Osteoblast (primary cell): ENCODE results near the gene POLDIP3. TPM values are rescaled to one million over a fixed set of nuclear protein-coding genes. Genes with fewer than 3 reads are reported as not detected.
A peak's percentile ranks its signal among the peaks of the same experiment; 100 is the strongest.
"Not testable (repeated sequence)": the region's sequence is repeated elsewhere in the genome, so short reads cannot be mapped to it uniquely, and the experiment has no call there.

Source experiments
- DNase-seq: peaks from one replicate; pipeline ENCODE4 v3.0.0; 2011; ENCODE audit warnings: low spot score, mixed read lengths; ENCODE audit not compliant: insufficient read length; ENCODE audit errors: missing footprints
- H2AFZ ChIP-seq: 2 replicates; pipeline ENCODE4 v1.6.0; 2011; ENCODE audit warnings: mild to moderate bottlenecking, low read length
- H3K27ac ChIP-seq: 2 replicates; pipeline ENCODE4 v1.5.1; 2011; ENCODE audit warnings: mild to moderate bottlenecking, low read depth, low read length, moderate library complexity
- H3K27me3 ChIP-seq: 2 replicates; pipeline ENCODE4 v1.6.0; 2012; ENCODE audit warnings: mild to moderate bottlenecking, control low read depth, inconsistent platforms, low read length, moderate library complexity; ENCODE audit not compliant: insufficient read depth
- H3K36me3 ChIP-seq: 2 replicates; pipeline ENCODE4 v1.5.1; 2011; ENCODE audit warnings: mild to moderate bottlenecking, low read length, control low read depth, moderate library complexity; ENCODE audit not compliant: insufficient read depth
- H3K4me1 ChIP-seq: 2 replicates; pipeline ENCODE4 v1.5.1; 2011; ENCODE audit warnings: mild to moderate bottlenecking, low read length, control low read depth, moderate library complexity; ENCODE audit not compliant: insufficient read depth
- H3K4me2 ChIP-seq: 2 replicates; pipeline ENCODE4 v1.6.0; 2011; ENCODE audit warnings: mild to moderate bottlenecking, low read length; ENCODE audit not compliant: insufficient read depth
- H3K4me3 ChIP-seq: fragments of 200-600 bp; sonication (generic); 3 replicates; pipeline ENCODE4 v1.5.1; 2012; ENCODE audit warnings: mild to moderate bottlenecking, low read length, inconsistent platforms; ENCODE audit not compliant: insufficient read depth
- H3K79me2 ChIP-seq: 2 replicates; pipeline ENCODE4 v1.6.0; 2012; ENCODE audit warnings: mild to moderate bottlenecking, low read length, control low read depth, inconsistent platforms; ENCODE audit not compliant: insufficient read depth
- H3K9me3 ChIP-seq: 2 replicates; pipeline ENCODE4 v1.5.1; 2011; ENCODE audit warnings: low read depth, low read length, control low read depth
- H4K20me1 ChIP-seq: 2 replicates; pipeline ENCODE4 v1.6.0; 2012; ENCODE audit warnings: mild to moderate bottlenecking, low read length, control low read depth; ENCODE audit not compliant: insufficient read depth
- total RNA-seq: library from RNA; depleted of rRNA; stranded (reverse); fragments of >200 nt; gene quantifications from 2 replicates; pipeline ENCODE4 v1.2.3, GENCODE V29; 2012
- TF ChIP-seq, protein P1 (sequence below): IDR thresholded peaks from 2 replicates; pipeline ENCODE4 v1.5.1; 2011; ENCODE audit warnings: mild to moderate bottlenecking, low read depth, low read length, moderate library complexity; ENCODE audit errors: extremely low read depth

POLDIP3 gene
- total RNA-seq, 1 donor = 22.4 TPM

DNA sequence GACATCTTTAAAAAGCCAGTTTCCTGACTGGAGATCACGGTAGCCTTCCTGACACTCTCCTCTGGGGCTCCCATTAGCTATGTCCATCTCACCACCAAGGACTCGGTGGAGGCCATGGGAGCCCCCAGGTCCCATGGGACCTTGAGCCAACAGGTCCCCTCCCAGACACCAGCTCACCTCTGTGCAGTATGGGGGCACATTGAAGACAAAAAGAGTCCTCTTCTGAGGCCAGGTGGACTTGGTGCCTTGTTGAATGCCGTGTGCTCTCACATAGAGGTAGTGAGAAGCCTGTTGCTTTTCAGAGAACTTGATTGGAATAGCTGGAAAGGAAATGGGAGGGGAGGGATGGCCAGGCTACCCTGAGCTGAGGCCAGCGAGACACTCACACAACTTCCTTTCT lies 34.6 kb downstream of the POLDIP3 start:
- H3K9me3 ChIP-seq, H3K4me2 ChIP-seq, H3K4me1 ChIP-seq, H3K27ac ChIP-seq, H3K27me3 ChIP-seq, H4K20me1 ChIP-seq, H3K4me3 ChIP-seq, DNase-seq, H2AFZ ChIP-seq: not testable (repeated sequence)
- Histone ChIP-seq H3K36me3 (peaks cover 41% of the 10 kb centered on the region), H3K79me2 (peaks cover 12% of the 10 kb centered on the region)

DNA sequence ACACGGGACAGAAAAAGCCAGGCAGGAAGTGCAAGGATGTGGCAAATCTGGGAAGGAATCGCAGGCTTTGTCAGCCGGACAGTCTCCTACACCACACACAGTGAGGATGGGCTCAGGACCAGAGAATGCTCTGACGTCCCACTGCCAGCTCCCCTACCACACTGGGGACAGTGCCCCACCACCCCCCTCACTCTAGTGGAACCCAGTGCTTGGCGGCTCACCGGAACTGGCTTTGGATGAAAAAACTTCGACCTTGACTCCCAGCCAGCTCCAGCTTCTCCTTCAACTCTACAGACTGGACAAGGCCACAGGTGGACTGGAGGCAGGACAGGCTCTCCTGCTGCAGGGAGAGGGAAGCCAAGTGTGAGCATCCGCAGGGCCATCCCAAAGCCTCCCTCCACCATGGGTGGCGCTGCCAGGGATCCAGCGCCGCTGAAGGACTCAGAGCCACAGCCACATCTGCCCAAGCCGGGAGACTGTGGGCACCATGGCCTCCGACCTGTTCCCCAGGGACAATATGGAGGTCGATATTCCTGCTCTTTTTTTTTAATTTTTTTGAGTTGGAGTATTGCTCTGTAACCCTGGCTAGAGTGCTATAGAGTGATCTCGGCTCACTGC lies 37.0 kb downstream of the POLDIP3 start:
- Histone ChIP-seq H3K79me2 (peaks cover 12% of the 10 kb centered on the region), H3K27me3 (no peaks in the 10 kb centered on the region), H4K20me1 (no peaks in the 10 kb centered on the region), H3K27ac (no peak overlapping the region), H3K4me3 (no peak overlapping the region), H3K36me3 (peaks cover 25% of the 10 kb centered on the region), H2AFZ (no peak overlapping the region), H3K9me3 (no peaks in the 10 kb centered on the region), H3K4me2 (no peak overlapping the region), H3K4me1 (peaks cover 7% of the 10 kb centered on the region)
- peak; percentile 34 for DNase-seq
- TF ChIP-seq, protein P1, sequence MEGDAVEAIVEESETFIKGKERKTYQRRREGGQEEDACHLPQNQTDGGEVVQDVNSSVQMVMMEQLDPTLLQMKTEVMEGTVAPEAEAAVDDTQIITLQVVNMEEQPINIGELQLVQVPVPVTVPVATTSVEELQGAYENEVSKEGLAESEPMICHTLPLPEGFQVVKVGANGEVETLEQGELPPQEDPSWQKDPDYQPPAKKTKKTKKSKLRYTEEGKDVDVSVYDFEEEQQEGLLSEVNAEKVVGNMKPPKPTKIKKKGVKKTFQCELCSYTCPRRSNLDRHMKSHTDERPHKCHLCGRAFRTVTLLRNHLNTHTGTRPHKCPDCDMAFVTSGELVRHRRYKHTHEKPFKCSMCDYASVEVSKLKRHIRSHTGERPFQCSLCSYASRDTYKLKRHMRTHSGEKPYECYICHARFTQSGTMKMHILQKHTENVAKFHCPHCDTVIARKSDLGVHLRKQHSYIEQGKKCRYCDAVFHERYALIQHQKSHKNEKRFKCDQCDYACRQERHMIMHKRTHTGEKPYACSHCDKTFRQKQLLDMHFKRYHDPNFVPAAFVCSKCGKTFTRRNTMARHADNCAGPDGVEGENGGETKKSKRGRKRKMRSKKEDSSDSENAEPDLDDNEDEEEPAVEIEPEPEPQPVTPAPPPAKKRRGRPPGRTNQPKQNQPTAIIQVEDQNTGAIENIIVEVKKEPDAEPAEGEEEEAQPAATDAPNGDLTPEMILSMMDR = no peak

DNA sequence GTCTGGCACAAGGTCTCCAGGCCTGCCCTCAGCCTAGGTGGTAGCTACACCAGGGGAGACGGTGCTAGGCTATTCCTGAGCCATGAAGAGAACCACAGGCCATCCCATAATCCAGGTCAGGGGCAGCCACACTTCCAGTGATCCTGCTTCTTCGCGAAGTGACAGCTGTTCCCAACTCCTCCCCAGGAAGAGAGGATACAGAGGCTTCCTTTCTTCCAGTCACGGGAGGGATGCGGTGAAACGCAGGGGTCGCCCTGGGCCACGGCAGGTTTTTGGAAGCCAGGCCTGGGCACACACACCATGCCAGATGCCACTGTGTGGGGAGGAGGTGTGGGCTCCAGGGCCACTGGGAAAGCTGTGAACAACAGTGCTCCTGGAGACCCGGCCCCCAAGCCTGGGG lies 37.5 kb downstream of the POLDIP3 start:
- peaks cover 10% of the 10 kb centered on the region for H3K79me2 ChIP-seq
- DNase-seq, H4K20me1 ChIP-seq, H3K27me3 ChIP-seq, H3K4me3 ChIP-seq, H2AFZ ChIP-seq, H3K27ac ChIP-seq, H3K4me1 ChIP-seq, H3K9me3 ChIP-seq, H3K4me2 ChIP-seq: not testable (repeated sequence)
- H3K36me3 ChIP-seq = peaks cover 26% of the 10 kb centered on the region

DNA sequence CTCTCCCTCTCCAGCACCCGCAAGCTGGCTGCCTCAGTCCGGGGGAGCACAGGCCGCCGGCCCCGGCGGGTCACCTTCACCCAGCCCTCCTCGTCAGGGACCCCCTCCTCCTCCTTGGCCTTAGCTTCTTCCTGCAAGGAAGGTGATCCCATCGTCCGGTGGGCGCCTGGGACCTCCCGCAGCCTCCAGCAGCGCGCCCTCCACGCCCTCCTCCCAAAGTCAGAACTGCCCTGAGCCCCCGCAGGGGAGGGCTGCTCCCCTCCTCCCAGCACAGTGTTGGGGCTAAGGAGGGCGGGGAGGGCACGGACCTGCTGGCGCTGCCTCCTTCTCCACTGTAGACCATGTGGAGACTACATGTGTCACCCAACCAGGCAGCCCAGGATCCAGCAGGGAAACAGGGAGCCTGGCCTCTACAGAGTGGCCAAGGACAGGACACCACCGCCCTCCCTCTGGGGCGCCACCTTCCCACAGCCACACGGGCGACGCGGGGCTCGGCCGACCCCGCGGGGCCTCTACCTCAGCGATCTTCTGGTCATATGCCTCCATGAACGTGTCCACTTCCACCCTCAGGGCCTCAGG lies 38.6 kb downstream of the POLDIP3 start:
- H3K79me2 ChIP-seq, H3K27ac ChIP-seq, H3K27me3 ChIP-seq, H2AFZ ChIP-seq, H3K4me3 ChIP-seq, H3K9me3 ChIP-seq, H3K4me1 ChIP-seq, H4K20me1 ChIP-seq, H3K4me2 ChIP-seq: not testable (repeated sequence)
- peak; percentile 56 for DNase-seq
- peaks cover 26% of the 10 kb centered on the region for H3K36me3 ChIP-seq

DNA sequence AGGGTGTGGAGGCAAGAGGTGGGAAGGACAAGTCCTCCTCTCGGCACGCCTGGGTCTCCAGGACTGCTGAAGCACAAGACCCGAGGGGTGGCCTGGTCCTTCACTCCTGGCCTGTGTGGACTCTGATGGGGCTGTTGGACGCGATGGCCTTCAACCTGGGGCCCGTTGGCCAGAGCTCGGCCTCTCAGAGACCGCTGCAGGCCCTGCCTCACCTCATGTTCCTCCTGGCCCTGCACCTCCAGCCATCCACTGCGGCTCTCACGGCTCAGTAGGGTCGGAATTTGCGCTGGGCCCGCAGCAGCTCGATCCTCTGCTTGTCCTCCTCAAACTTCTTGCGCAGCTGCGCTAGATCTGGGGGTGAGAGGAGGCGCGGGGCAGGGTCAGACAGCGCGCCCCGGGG lies 40.2 kb downstream of the POLDIP3 start:
- not testable (repeated sequence) for DNase-seq, H3K27me3 ChIP-seq, H3K4me1 ChIP-seq, H3K9me3 ChIP-seq, H2AFZ ChIP-seq, H4K20me1 ChIP-seq, H3K27ac ChIP-seq, H3K79me2 ChIP-seq, H3K4me3 ChIP-seq, H3K4me2 ChIP-seq
- H3K36me3 ChIP-seq = peaks cover 20% of the 10 kb centered on the region

DNA sequence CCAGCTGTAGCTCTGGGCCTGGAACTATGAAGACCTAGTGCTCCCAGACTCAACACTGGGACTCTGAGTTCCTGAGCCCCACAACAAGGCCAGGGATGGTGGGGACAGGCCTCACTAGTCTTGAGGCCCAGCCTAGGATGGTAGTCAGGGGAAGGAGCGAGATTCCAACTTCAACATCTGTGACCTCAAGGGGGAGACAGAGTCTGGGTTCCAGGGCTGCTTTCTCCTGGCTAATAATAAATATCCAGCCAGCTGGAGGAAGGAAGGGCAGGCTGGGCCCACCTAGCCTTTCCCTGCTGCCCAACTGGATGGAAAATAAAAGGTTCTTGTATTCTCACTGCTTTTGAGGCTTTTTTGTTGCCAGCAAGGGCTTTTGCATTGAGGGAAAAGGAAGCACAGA lies 40.6 kb downstream of the POLDIP3 start:
- not testable (repeated sequence) for H3K27me3 ChIP-seq, H3K4me2 ChIP-seq, H3K9me3 ChIP-seq, H3K27ac ChIP-seq, H3K4me1 ChIP-seq, H3K4me3 ChIP-seq, H2AFZ ChIP-seq, H3K79me2 ChIP-seq, H4K20me1 ChIP-seq
- peaks cover 20% of the 10 kb centered on the region for H3K36me3 ChIP-seq
- DNase-seq = peak; percentile 25

DNA sequence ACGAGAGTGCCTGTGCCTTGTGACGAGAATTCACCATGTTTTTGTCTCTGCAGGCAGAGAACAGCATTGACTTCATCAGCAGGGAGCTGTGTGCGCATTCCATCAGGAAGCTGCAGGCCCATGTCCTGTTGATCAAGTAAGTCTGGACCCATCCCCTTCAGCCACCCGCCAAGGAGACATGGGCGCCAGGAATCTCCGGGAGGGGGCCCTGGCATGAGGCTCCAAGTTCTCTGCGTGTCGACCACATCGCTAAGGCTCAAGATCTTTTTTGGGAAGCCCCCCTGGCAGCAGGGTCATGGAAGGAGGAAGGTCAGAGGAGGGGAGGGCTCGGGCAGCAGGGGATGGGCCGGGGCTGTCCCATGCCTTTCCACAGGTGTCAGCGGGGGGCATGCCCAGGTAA lies 43.6 kb downstream of the POLDIP3 start:
- not testable (repeated sequence) for H3K9me3 ChIP-seq, H4K20me1 ChIP-seq, H2AFZ ChIP-seq, H3K27me3 ChIP-seq, H3K4me2 ChIP-seq, H3K4me1 ChIP-seq, H3K36me3 ChIP-seq, H3K27ac ChIP-seq, H3K79me2 ChIP-seq, H3K4me3 ChIP-seq
- DNase-seq = peak; percentile 42

DNA sequence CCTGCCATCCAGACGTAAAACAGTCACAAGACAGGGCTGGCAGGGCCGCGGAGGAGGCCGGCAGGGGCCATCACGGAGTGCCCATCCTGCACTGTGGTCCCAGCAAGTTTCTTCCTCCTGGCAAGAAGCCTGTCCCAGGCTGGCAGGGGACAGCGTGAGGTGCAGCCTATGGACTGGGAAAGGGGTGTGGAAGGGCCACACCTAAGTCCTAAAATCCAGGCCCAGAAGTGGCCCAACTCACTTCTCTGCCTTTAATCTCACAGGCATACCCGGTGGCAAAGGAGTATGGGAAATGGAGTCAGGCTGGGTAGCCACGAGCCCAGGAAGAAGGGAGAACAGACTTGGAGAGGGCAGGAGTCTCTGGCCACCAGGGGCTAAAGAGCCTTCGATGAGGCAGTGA lies 44.1 kb downstream of the POLDIP3 start:
- H4K20me1 ChIP-seq, H2AFZ ChIP-seq, H3K4me1 ChIP-seq, H3K9me3 ChIP-seq, H3K36me3 ChIP-seq, DNase-seq, H3K4me2 ChIP-seq, H3K27me3 ChIP-seq, H3K27ac ChIP-seq, H3K4me3 ChIP-seq, H3K79me2 ChIP-seq: not testable (repeated sequence)
